HG03060 (cell line): ENCODE results near the gene MOCS1.

Experiments used
- ATAC-seq: cut with Tn5 transposase; IDR thresholded peaks from one replicate; pipeline ENCODE4 v1.9.1; 2021; ENCODE audit warnings: low read depth, moderate number of reproducible peaks; ENCODE audit not compliant: unreplicated experiment

MOCS1 gene

GRCh38 chr6:39950125-39950720, 16.0 kb upstream of the MOCS1 start:
- ATAC-seq, result no peak

- no peak for ATAC-seq
These were observed 14.0 kb upstream of the MOCS1 start for GRCh38 chr6:39948199-39948791.

- ATAC-seq, result no peak
These were observed 13.4 kb upstream of the MOCS1 start for GRCh38 chr6:39947611-39948068.

- ATAC-seq, result no peak
These were observed 11.4 kb upstream of the MOCS1 start for GRCh38 chr6:39945626-39946025.

GRCh38 chr6:39942903-39943580, 8.8 kb upstream of the MOCS1 start:
- no peak for ATAC-seq

GRCh38 chr6:39941820-39942219, 7.6 kb upstream of the MOCS1 start:
- ATAC-seq, result no peak

GRCh38 chr6:39941138-39941537, 6.9 kb upstream of the MOCS1 start:
- ATAC-seq, result no peak

- no peak for ATAC-seq
These were observed 4.8 kb upstream of the MOCS1 start for GRCh38 chr6:39938773-39939654.

- no peak for ATAC-seq
These were observed 3.5 kb upstream of the MOCS1 start for GRCh38 chr6:39937686-39938333.

- no peak for ATAC-seq
These were observed 2.6 kb upstream of the MOCS1 start for GRCh38 chr6:39936857-39937256.

- ATAC-seq, result no peak
These were observed 979 bp upstream of the MOCS1 start for GRCh38 chr6:39935241-39935640.

GRCh38 chr6:39933669-39934130, 562 bp downstream of the MOCS1 start:
- no peak for ATAC-seq

- no peak for ATAC-seq
These were observed 1.8 kb downstream of the MOCS1 start for GRCh38 chr6:39932386-39932910.

GRCh38 chr6:39931607-39932006, 2.7 kb downstream of the MOCS1 start:
- no peak for ATAC-seq

- no peak for ATAC-seq
These were observed 3.7 kb downstream of the MOCS1 start for GRCh38 chr6:39930540-39930939.

GRCh38 chr6:39929733-39930461, 4.4 kb downstream of the MOCS1 start:
- ATAC-seq, result no peak

GRCh38 chr6:39929039-39929732, 5.1 kb downstream of the MOCS1 start:
- no peak for ATAC-seq

GRCh38 chr6:39927159-39927558, 7.1 kb downstream of the MOCS1 start:
- no peak for ATAC-seq

GRCh38 chr6:39926668-39927067, 7.6 kb downstream of the MOCS1 start:
- ATAC-seq, result no peak
